ENCODE measurements around the gene AKR1C1. TPM values are rescaled to one million over a fixed set of nuclear protein-coding genes. Genes with fewer than 3 reads are reported as not detected.
"Not testable (repeated sequence)": the region's sequence is repeated elsewhere in the genome, so short reads cannot be mapped to it uniquely, and the experiment has no call there.

The AKR1C1 gene
- total and polyA plus RNA-seq, 4 donors: 7.9 to 55.1 (median 45.2) TPM

DNA sequence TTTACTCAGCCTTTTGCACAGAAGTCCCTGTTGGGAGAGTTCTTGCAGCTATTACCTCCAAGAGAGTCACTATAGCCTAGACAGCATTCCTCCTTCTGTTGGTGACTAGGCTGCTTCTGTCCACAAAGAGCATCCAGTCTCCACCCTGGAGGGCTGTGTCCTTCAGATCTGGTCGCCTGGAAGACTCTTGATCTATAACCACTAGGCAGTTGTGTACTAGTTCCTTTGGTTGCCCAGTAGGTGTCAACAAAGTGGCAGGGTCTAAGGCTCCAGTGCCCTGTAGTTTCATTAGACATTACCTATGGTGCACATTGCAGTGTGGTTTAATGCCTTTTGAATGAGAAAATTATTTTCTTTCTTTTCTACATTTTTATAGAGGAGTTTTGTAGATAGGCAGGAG, 51.7 kb downstream of the AKR1C1 start:
- Histone ChIP-seq H3K9me3 (ENCODE audit: control insufficient read depth in 4 of 4, insufficient read depth in 3 of 4, low read length in 3 of 4) (no peaks in the 10 kb centered on the region), H3K4me3 (no peak overlapping the region), H3K27ac (ENCODE audit: low read depth in 1 of 2, low read length in 1 of 2) (no peak overlapping the region), H3K27me3 (ENCODE audit: control insufficient read depth in 3 of 3, insufficient read depth in 3 of 3, low read length in 2 of 3) (no peaks in the 10 kb centered on the region), H3K9ac (ENCODE audit: insufficient read depth in 1 of 2, low read length in 2 of 2) (no peak overlapping the region), H3K36me3 (ENCODE audit: control insufficient read depth in 4 of 4, insufficient read depth in 4 of 4, low read length in 4 of 4) (no peaks in the 10 kb centered on the region), H3K4me1 (ENCODE audit: control insufficient read depth in 5 of 5, insufficient read depth in 5 of 5, low read length in 5 of 5) (peaks cover 0 to 2% (median 0%) of the 10 kb centered on the region in 5 donors)
- no peak for ATAC-seq (ENCODE audit: insufficient read depth, low FRiP score)
- no peak for DNase-seq
- 47 to 57% methylated on average over 1 of the region's 1 CpG for WGBS, 2 donors
- TF ChIP-seq, protein P1, sequence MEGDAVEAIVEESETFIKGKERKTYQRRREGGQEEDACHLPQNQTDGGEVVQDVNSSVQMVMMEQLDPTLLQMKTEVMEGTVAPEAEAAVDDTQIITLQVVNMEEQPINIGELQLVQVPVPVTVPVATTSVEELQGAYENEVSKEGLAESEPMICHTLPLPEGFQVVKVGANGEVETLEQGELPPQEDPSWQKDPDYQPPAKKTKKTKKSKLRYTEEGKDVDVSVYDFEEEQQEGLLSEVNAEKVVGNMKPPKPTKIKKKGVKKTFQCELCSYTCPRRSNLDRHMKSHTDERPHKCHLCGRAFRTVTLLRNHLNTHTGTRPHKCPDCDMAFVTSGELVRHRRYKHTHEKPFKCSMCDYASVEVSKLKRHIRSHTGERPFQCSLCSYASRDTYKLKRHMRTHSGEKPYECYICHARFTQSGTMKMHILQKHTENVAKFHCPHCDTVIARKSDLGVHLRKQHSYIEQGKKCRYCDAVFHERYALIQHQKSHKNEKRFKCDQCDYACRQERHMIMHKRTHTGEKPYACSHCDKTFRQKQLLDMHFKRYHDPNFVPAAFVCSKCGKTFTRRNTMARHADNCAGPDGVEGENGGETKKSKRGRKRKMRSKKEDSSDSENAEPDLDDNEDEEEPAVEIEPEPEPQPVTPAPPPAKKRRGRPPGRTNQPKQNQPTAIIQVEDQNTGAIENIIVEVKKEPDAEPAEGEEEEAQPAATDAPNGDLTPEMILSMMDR (IDR thresholded peaks at IDR 0.05; ENCODE audit: control extremely low read depth, extremely low read depth): no peak

DNA sequence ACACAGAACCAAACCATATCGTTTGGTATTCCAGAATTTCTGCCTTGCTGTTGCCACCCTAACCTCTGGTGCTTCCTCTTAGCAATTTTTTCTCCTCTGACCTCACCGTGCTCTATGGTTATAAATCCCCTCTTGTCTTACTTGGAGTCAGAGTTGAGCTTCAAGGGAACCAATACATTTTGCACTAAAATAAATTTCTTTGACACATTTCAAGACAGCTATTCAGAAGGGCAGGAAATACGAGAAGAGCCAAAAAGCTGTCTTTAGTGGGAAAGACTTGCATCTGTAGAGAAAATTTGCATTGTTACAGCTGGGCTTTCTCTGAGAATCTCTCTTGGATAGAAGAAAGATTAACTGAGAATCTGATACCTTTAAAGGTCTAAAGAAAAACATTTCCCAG, 54.9 kb downstream of the AKR1C1 start:
- no peaks in the 10 kb centered on the region for H3K9me3 ChIP-seq (ENCODE audit: control insufficient read depth in 4 of 4, insufficient read depth in 3 of 4, low read length in 3 of 4)
- WGBS, 2 donors: 49 to 51% methylated on average over 3 of the region's 3 CpGs
- H3K36me3 ChIP-seq (ENCODE audit: control insufficient read depth in 4 of 4, insufficient read depth in 4 of 4, low read length in 4 of 4): no peaks in the 10 kb centered on the region
- no peak overlapping the region for H3K9ac ChIP-seq (ENCODE audit: insufficient read depth in 1 of 2, low read length in 2 of 2)
- ATAC-seq (ENCODE audit: insufficient read depth, low FRiP score) (no peak), DNase-seq (peak in 2 of 3 donors; percentile 64 to 73)
- TF ChIP-seq, protein P1 (IDR thresholded peaks at IDR 0.05; ENCODE audit: control extremely low read depth, extremely low read depth): no peak
- no peaks in the 10 kb centered on the region for H3K27me3 ChIP-seq (ENCODE audit: control insufficient read depth in 3 of 3, insufficient read depth in 3 of 3, low read length in 2 of 3)
- H3K27ac ChIP-seq (ENCODE audit: low read depth in 1 of 2, low read length in 1 of 2): no peak overlapping the region
- H3K4me3 ChIP-seq: no peak overlapping the region
- H3K4me1 ChIP-seq (ENCODE audit: control insufficient read depth in 5 of 5, insufficient read depth in 5 of 5, low read length in 5 of 5): peaks cover 0 to 2% (median 0%) of the 10 kb centered on the region in 5 donors

DNA sequence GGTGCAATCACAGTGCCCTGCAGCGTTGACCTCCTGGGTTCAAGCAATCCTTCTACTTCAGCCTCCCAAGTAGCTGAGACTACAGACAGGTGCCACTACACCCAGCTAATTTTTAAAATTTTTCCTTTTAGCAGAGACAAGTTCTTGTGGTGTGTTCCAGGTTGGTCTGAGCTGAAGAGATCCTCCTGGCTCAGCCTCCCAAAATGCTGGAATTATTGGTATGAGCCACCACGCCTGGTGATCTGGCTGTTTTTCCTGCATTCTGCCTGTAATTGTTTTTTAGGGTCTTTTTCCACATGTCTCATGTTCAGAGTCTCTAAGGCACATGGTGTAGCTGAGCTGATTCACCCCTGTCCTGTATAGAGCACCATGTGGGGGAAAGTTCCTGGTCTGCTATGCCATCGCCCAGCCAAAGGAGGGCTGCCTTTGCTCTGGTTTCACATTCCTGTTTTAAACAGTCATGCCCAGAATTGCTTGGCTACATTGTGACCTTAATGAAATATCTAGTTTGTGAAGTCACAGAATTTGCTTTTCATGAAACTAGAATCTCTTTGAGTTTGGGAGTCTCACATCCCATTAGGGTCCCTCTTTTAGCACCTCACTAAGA, 55.6 kb downstream of the AKR1C1 start:
- not testable (repeated sequence) for H3K27me3 ChIP-seq (ENCODE audit: control insufficient read depth in 3 of 3, insufficient read depth in 3 of 3, low read length in 2 of 3); H3K4me3 ChIP-seq; H3K9me3 ChIP-seq (ENCODE audit: control insufficient read depth in 4 of 4, insufficient read depth in 3 of 4, low read length in 3 of 4); H3K4me1 ChIP-seq (ENCODE audit: control insufficient read depth in 5 of 5, insufficient read depth in 5 of 5, low read length in 5 of 5); H3K9ac ChIP-seq (ENCODE audit: insufficient read depth in 1 of 2, low read length in 2 of 2); H3K36me3 ChIP-seq (ENCODE audit: control insufficient read depth in 4 of 4, insufficient read depth in 4 of 4, low read length in 4 of 4)
- WGBS, 2 donors: 56 to 70% methylated on average over 3 of the region's 3 CpGs
- peak overlapping the region in 1 of 2 donors; percentile 67 for H3K27ac ChIP-seq (ENCODE audit: low read depth in 1 of 2, low read length in 1 of 2)
- ATAC-seq (ENCODE audit: insufficient read depth, low FRiP score): peak; percentile 65
- DNase-seq: peak in 2 of 3 donors; percentile 48 to 51

DNA sequence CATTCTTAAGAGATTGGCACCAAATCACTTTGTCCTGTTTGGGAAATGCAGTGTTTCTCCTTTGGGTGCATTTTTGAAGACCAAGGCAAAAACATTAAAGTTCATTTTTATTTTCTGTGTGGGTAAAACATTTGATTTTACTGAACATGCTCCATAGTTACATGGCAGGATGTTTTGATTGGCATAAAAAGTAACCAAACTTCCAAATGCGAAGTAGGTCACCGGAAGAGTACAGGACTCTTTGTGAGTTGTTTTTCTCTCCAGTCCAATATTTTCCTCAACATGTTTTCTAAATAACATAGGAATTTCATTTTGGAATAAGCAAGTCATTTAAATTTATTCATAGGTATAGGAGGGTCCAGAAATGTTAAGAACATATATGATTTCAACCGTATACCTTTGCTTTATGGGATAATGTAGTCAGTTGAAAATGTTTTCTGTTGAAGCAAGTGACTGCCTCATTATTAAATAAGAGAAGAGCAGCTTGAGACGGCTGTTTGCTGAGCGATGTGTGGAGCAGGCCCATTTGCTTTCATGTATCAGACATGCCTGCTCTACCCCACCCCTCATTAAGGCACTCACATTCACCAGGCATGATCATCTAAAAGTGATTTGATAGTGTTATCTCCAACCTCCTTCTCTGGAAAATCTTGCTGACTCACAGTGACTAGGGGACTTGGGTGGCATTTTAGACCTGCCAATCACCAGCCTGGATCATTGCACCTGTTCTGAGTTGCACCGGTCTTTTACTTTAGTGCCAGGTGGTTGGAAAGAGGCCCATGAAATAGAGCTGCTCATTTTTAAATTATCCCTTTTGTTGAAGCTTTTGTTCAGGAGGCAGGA, 56.8 kb downstream of the AKR1C1 start:
- H3K4me1 ChIP-seq (ENCODE audit: control insufficient read depth in 5 of 5, insufficient read depth in 5 of 5, low read length in 5 of 5); H3K9ac ChIP-seq (ENCODE audit: insufficient read depth in 1 of 2, low read length in 2 of 2); ATAC-seq (ENCODE audit: insufficient read depth, low FRiP score); H3K27me3 ChIP-seq (ENCODE audit: control insufficient read depth in 3 of 3, insufficient read depth in 3 of 3, low read length in 2 of 3); H3K9me3 ChIP-seq (ENCODE audit: control insufficient read depth in 4 of 4, insufficient read depth in 3 of 4, low read length in 3 of 4); H3K36me3 ChIP-seq (ENCODE audit: control insufficient read depth in 4 of 4, insufficient read depth in 4 of 4, low read length in 4 of 4); H3K4me3 ChIP-seq: not testable (repeated sequence)
- DNase-seq: peak in 1 of 3 donors; percentile 6
- 58 to 72% methylated on average over 6 of the region's 6 CpGs for WGBS, 2 donors
- H3K27ac ChIP-seq (ENCODE audit: low read depth in 1 of 2, low read length in 1 of 2): peak overlapping the region in 1 of 2 donors; percentile 60

DNA sequence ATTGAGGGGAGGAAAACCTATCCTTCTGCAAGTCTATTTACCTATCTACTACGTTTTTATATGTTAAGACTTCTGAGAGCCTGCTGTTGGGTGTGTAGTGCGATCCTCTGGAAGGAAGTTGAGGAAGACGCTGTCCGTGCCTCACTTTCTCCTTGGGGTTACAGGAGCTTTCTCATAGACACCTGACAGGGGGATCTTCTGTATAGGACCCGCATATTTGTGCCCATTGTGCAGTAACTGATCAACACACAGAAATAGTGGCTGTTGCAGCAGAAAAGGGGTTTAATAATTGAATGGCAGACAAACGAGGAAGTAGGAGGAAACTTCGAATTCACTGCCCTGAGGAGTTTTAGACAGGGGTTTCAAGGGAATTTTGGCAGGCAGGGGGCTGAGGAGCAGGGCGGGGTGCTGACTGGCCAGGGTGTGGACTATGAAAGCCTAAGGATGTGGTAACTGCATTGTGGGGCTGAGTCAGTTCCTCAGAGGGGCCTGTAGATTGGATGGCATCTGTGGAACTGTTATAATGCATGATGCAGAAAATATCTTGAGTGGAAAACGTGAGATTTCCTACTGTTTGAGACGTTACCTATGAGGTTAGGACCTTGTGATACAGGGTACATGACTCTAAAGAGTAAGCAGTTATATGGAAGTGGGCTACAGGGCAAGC, 58.5 kb downstream of the AKR1C1 start:
- not testable (repeated sequence) for H3K9ac ChIP-seq (ENCODE audit: insufficient read depth in 1 of 2, low read length in 2 of 2); H3K9me3 ChIP-seq (ENCODE audit: control insufficient read depth in 4 of 4, insufficient read depth in 3 of 4, low read length in 3 of 4); H3K27ac ChIP-seq (ENCODE audit: low read depth in 1 of 2, low read length in 1 of 2); H3K36me3 ChIP-seq (ENCODE audit: control insufficient read depth in 4 of 4, insufficient read depth in 4 of 4, low read length in 4 of 4); H3K27me3 ChIP-seq (ENCODE audit: control insufficient read depth in 3 of 3, insufficient read depth in 3 of 3, low read length in 2 of 3); ATAC-seq (ENCODE audit: insufficient read depth, low FRiP score); H3K4me3 ChIP-seq; DNase-seq; H3K4me1 ChIP-seq (ENCODE audit: control insufficient read depth in 5 of 5, insufficient read depth in 5 of 5, low read length in 5 of 5)
- 75 to 76% methylated on average over 8 to 9 of the region's 10 CpGs for WGBS, 2 donors
